WERI-Rb-1 (cell line): ENCODE measurements around the gene GPBP1.

ENCODE experiments used
- DNase-seq: peaks from one replicate; pipeline ENCODE4 v3.0.0-alpha.2; 2020
- H3K27ac ChIP-seq: fragments of 250-450 bp; sonication (Bioruptor Pico); 2 replicates; pipeline ENCODE4 v1.5.1; 2020; ENCODE audit warnings: mild to moderate bottlenecking, moderate library complexity
- H3K27me3 ChIP-seq: fragments of 250-450 bp; sonication (Bioruptor Pico); 2 replicates; pipeline ENCODE4 v1.5.1; 2021; ENCODE audit warnings: mild to moderate bottlenecking, low read depth, moderate library complexity; ENCODE audit not compliant: insufficient read depth, severe bottlenecking
- H3K36me3 ChIP-seq: fragments of 250-450 bp; sonication (Bioruptor Pico); 2 replicates; pipeline ENCODE4 v1.5.1; 2020; ENCODE audit warnings: mild to moderate bottlenecking, moderate library complexity
- H3K4me3 ChIP-seq: 2 replicates; pipeline ENCODE4 v1.5.1; 2011; ENCODE audit warnings: low read depth, mild to moderate bottlenecking, control low read depth, low read length
- H3K9me3 ChIP-seq: fragments of 250-450 bp; sonication (Bioruptor Pico); 2 replicates; pipeline ENCODE4 v1.5.1; 2021; ENCODE audit warnings: mild to moderate bottlenecking, moderate library complexity; ENCODE audit not compliant: severe bottlenecking
- TF ChIP-seq, protein P1 (sequence below): IDR thresholded peaks from 2 replicates; pipeline ENCODE4 v1.5.1; 2011; ENCODE audit warnings: low read depth, mild to moderate bottlenecking, control low read depth, inconsistent platforms, low read length

The GPBP1 gene

GRCh38 chr5:57194653-57195052 is 20.8 kb downstream of the GPBP1 start:
- no peaks in the 10 kb centered on the region for H3K27me3 ChIP-seq
- no peak for DNase-seq
- H3K9me3 ChIP-seq = no peaks in the 10 kb centered on the region
- TF ChIP-seq, protein P1, sequence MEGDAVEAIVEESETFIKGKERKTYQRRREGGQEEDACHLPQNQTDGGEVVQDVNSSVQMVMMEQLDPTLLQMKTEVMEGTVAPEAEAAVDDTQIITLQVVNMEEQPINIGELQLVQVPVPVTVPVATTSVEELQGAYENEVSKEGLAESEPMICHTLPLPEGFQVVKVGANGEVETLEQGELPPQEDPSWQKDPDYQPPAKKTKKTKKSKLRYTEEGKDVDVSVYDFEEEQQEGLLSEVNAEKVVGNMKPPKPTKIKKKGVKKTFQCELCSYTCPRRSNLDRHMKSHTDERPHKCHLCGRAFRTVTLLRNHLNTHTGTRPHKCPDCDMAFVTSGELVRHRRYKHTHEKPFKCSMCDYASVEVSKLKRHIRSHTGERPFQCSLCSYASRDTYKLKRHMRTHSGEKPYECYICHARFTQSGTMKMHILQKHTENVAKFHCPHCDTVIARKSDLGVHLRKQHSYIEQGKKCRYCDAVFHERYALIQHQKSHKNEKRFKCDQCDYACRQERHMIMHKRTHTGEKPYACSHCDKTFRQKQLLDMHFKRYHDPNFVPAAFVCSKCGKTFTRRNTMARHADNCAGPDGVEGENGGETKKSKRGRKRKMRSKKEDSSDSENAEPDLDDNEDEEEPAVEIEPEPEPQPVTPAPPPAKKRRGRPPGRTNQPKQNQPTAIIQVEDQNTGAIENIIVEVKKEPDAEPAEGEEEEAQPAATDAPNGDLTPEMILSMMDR = no peak
- H3K4me3 ChIP-seq = no peak overlapping the region
- peaks cover 40% of the 10 kb centered on the region for H3K36me3 ChIP-seq
- no peak overlapping the region for H3K27ac ChIP-seq

GRCh38 chr5:57195060-57195459 is 21.2 kb downstream of the GPBP1 start:
- Histone ChIP-seq H3K27ac (no peak overlapping the region), H3K4me3 (no peak overlapping the region), H3K9me3 (no peaks in the 10 kb centered on the region), H3K27me3 (no peaks in the 10 kb centered on the region), H3K36me3 (peaks cover 40% of the 10 kb centered on the region)
- TF ChIP-seq, protein P1 = no peak
- DNase-seq = no peak

DNA sequence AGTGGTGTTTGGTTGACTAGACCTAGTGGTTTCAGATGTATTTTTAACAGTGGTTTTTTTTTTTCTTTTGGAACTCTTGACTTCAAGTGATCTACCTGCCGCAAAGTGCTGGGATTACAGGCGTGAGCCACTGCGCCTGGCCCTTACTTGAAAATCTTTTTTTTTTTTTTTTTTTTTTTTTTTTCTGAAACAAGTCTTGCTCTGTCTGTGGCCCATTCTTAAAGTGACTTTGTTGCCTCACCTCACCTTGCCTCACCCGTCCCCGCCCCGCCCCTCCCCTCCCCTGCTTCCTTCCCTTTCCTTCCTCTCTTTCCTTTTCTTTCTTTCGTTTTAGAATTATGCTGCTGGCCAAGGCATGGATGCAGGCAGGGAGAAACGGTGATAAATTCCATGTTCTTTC is 26.0 kb downstream of the GPBP1 start:
- H3K4me3 ChIP-seq = no peak overlapping the region
- TF ChIP-seq, protein P1 = no peak
- no peak for DNase-seq
- H3K27me3 ChIP-seq = no peaks in the 10 kb centered on the region
- H3K27ac ChIP-seq = no peak overlapping the region
- H3K36me3 ChIP-seq = peaks cover 15% of the 10 kb centered on the region
- no peaks in the 10 kb centered on the region for H3K9me3 ChIP-seq

GRCh38 chr5:57202811-57203210 is 29.0 kb downstream of the GPBP1 start:
- H3K4me3 ChIP-seq = no peak overlapping the region
- H3K27me3 ChIP-seq = no peaks in the 10 kb centered on the region
- no peak for DNase-seq
- peaks cover 5% of the 10 kb centered on the region for H3K36me3 ChIP-seq
- no peak overlapping the region for H3K27ac ChIP-seq
- TF ChIP-seq, protein P1 = no peak
- no peaks in the 10 kb centered on the region for H3K9me3 ChIP-seq

- TF ChIP-seq, protein P1 = no peak
- no peak overlapping the region for H3K4me3 ChIP-seq
- H3K9me3 ChIP-seq = no peaks in the 10 kb centered on the region
- H3K27ac ChIP-seq = no peak overlapping the region
- H3K36me3 ChIP-seq = peaks cover 4% of the 10 kb centered on the region
- no peak for DNase-seq
- H3K27me3 ChIP-seq = no peaks in the 10 kb centered on the region
Observed at GRCh38 chr5:57207007-57207653, 33.3 kb downstream of the GPBP1 start.

DNA sequence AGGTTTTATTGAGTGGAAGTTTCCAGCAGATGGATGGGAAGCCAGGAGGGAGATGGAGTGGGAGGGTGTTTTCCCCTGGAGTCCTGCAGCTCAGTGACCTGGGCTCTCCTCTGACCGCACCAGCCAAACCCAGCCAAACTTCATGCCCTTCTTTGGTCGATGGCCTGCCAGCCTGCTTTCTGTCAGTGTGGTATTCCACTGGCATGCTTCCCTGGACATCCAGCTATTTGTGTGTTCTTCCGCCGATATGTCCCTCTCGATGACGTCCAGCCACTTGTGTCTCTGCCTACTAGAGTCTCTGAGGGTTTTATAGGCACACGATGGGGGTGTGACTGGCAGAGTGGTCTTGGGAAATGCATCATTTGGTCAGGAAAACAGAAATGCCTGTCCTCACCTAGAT is 33.8 kb downstream of the GPBP1 start:
- Histone ChIP-seq H3K4me3 (no peak overlapping the region), H3K9me3 (no peaks in the 10 kb centered on the region), H3K27me3 (no peaks in the 10 kb centered on the region), H3K27ac (no peak overlapping the region), H3K36me3 (peaks cover 4% of the 10 kb centered on the region)
- DNase-seq = no peak
- TF ChIP-seq, protein P1 = no peak
